ENCODE measurements around the gene FAM184B.

DNA sequence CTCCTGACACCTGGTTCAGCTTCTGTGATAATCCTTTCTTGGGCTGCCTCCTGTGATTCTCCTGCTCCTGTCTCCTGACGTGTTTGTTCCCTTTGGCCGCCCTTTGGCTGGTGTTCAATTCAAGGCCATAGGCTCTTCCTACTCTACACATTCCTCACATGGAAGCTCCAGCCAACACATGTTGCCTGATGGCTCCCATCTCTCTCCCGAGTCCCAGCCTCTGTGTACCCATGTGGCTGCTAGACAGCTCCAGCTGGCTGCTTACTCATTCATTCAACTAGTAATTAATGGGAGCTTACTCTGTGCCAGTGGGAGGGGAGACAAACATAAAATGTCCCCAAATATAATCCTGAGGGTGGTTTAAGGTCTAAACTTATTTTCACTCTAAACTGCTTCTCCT, 176.2 kb downstream of the FAM184B start:
- TF ChIP-seq, protein P1, sequence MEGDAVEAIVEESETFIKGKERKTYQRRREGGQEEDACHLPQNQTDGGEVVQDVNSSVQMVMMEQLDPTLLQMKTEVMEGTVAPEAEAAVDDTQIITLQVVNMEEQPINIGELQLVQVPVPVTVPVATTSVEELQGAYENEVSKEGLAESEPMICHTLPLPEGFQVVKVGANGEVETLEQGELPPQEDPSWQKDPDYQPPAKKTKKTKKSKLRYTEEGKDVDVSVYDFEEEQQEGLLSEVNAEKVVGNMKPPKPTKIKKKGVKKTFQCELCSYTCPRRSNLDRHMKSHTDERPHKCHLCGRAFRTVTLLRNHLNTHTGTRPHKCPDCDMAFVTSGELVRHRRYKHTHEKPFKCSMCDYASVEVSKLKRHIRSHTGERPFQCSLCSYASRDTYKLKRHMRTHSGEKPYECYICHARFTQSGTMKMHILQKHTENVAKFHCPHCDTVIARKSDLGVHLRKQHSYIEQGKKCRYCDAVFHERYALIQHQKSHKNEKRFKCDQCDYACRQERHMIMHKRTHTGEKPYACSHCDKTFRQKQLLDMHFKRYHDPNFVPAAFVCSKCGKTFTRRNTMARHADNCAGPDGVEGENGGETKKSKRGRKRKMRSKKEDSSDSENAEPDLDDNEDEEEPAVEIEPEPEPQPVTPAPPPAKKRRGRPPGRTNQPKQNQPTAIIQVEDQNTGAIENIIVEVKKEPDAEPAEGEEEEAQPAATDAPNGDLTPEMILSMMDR (IDR thresholded peaks at IDR 0.05; ENCODE audit: poor library complexity, severe bottlenecking), result no peak
- TF ChIP-seq, protein P2, sequence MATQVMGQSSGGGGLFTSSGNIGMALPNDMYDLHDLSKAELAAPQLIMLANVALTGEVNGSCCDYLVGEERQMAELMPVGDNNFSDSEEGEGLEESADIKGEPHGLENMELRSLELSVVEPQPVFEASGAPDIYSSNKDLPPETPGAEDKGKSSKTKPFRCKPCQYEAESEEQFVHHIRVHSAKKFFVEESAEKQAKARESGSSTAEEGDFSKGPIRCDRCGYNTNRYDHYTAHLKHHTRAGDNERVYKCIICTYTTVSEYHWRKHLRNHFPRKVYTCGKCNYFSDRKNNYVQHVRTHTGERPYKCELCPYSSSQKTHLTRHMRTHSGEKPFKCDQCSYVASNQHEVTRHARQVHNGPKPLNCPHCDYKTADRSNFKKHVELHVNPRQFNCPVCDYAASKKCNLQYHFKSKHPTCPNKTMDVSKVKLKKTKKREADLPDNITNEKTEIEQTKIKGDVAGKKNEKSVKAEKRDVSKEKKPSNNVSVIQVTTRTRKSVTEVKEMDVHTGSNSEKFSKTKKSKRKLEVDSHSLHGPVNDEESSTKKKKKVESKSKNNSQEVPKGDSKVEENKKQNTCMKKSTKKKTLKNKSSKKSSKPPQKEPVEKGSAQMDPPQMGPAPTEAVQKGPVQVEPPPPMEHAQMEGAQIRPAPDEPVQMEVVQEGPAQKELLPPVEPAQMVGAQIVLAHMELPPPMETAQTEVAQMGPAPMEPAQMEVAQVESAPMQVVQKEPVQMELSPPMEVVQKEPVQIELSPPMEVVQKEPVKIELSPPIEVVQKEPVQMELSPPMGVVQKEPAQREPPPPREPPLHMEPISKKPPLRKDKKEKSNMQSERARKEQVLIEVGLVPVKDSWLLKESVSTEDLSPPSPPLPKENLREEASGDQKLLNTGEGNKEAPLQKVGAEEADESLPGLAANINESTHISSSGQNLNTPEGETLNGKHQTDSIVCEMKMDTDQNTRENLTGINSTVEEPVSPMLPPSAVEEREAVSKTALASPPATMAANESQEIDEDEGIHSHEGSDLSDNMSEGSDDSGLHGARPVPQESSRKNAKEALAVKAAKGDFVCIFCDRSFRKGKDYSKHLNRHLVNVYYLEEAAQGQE (IDR thresholded peaks at IDR 0.05; ENCODE audit: borderline replicate concordance), result no peak
- TF ChIP-seq SMC3 (conservative IDR thresholded peaks at IDR 0.05; ENCODE audit: poor library complexity) (no peak), POLR2AphosphoS5 (IDR thresholded peaks at IDR 0.05) (no peak), RAD21 (conservative IDR thresholded peaks at IDR 0.05) (no peak), EZH2 (IDR thresholded peaks at IDR 0.05; ENCODE audit: borderline replicate concordance, insufficient read depth, low read length, poor library complexity, severe bottlenecking) (no peak), EP300 (conservative IDR thresholded peaks at IDR 0.05; ENCODE audit: poor library complexity, severe bottlenecking) (no peak), TAF1 (IDR thresholded peaks at IDR 0.05; ENCODE audit: low read depth) (no peak)

All from neural cell (in vitro differentiated cells).